NCI-H2171 treated with DMSO at 0.1 percent for 48 hours (cell line): ENCODE measurements around the gene MAGED2.
"Not testable (repeated sequence)": the region's sequence is repeated elsewhere in the genome, so short reads cannot be mapped to it uniquely, and the experiment has no call there.

ENCODE experiments used
- DNase-seq: peaks from one replicate; lab custom pipeline; 2025; lab: John Stamatoyannopoulos, UW

Gene MAGED2

GRCh38 chrX:54807524-54808108 lies at the start of gene MAGED2:
TSS of gene MAGED2 (plus strand) at chrX:54807745. CDS start at chrX:54809332, 1,587 bp downstream.
- DNase-seq, result peak; percentile 50

GRCh38 chrX:54758114-54759055 lies 49.2 kb upstream of the MAGED2 start:
- no peak for DNase-seq

GRCh38 chrX:54774391-54775094 lies 33.0 kb upstream of the MAGED2 start:
- DNase-seq, result peak; percentile 70

GRCh38 chrX:54776061-54776460 lies 31.5 kb upstream of the MAGED2 start:
- DNase-seq, result no peak

- no peak for DNase-seq
These were observed 30.4 kb upstream of the MAGED2 start for GRCh38 chrX:54776987-54777672.

- DNase-seq, result no peak
These were observed 21.6 kb upstream of the MAGED2 start for GRCh38 chrX:54785901-54786300.

- DNase-seq, result no peak
These were observed 20.6 kb upstream of the MAGED2 start for GRCh38 chrX:54786967-54787366.

- DNase-seq, result no peak
These were observed 19.1 kb upstream of the MAGED2 start for GRCh38 chrX:54788446-54788845.

GRCh38 chrX:54789405-54789804 lies 18.1 kb upstream of the MAGED2 start:
- DNase-seq, result not testable (repeated sequence)

GRCh38 chrX:54794028-54794427 lies 13.5 kb upstream of the MAGED2 start:
- no peak for DNase-seq

GRCh38 chrX:54794795-54795194 lies 12.8 kb upstream of the MAGED2 start:
- no peak for DNase-seq

GRCh38 chrX:54798137-54798536 lies 9.4 kb upstream of the MAGED2 start, which contains the start of gene ITIH6:
TSS of gene ITIH6 (minus strand) at chrX:54798255. CDS start at chrX:54798210, 45 bp downstream.
- no peak for DNase-seq

- DNase-seq, result no peak
These were observed 8.5 kb upstream of the MAGED2 start for GRCh38 chrX:54799046-54799445.

- DNase-seq, result peak; percentile 76
These were observed 612 bp downstream of the MAGED2 start for GRCh38 chrX:54808109-54808604.

GRCh38 chrX:54808605-54809483 lies 1.3 kb downstream of the MAGED2 start:
- peak; percentile 93 for DNase-seq

GRCh38 chrX:54810532-54810931 lies 3.0 kb downstream of the MAGED2 start:
- no peak for DNase-seq

- DNase-seq, result no peak
These were observed 3.8 kb downstream of the MAGED2 start for GRCh38 chrX:54811301-54811885.

- DNase-seq, result no peak
These were observed 4.8 kb downstream of the MAGED2 start for GRCh38 chrX:54812306-54812705.

GRCh38 chrX:54817220-54817820 lies 9.8 kb downstream of the MAGED2 start:
- DNase-seq, result no peak

- no peak for DNase-seq
These were observed 10.7 kb downstream of the MAGED2 start for GRCh38 chrX:54818221-54818620.
